K562 (cell line): ENCODE data around the gene MYO1F. TPM values are rescaled to one million over a fixed set of nuclear protein-coding genes. Genes with fewer than 3 reads are reported as not detected.
A peak's percentile ranks its signal among the peaks of the same experiment; 100 is the strongest.

Experiments
- ASH1L ChIP-seq: fragments of 450-650 bp; IDR thresholded peaks from 2 replicates; pipeline ENCODE4 v1.6.1; 2018; ENCODE audit warnings: borderline replicate concordance, mild to moderate bottlenecking, low read depth; ENCODE audit not compliant: partially characterized antibody
- CBFA2T3 ChIP-seq: fragments of 450-650 bp; IDR thresholded peaks from 2 replicates; pipeline ENCODE4 v1.6.1; 2017
- CHD1 ChIP-seq: fragments of 200-600 bp; sonication (generic); IDR thresholded peaks from one replicate; pipeline ENCODE4 v1.6.1; 2012; ENCODE audit warnings: mild to moderate bottlenecking, moderate library complexity, low read length, inconsistent platforms
- ELF1 ChIP-seq: fragments of 200-800 bp; sonication (Bioruptor generic); IDR thresholded peaks from 2 replicates; pipeline ENCODE4 v1.6.1; 2016; ENCODE audit warnings: missing genetic modification characterization, missing compliant biosample characterization
- HMBOX1 ChIP-seq: sonication (generic); IDR thresholded peaks from 2 replicates; pipeline ENCODE4 v1.6.1; 2016
- JUND ChIP-seq, 2 experiments: IDR thresholded peaks; 2 replicates in 1 of 2; 3 replicates in 1 of 2; pipeline ENCODE4 v1.6.1; 2011; ENCODE audit warnings: borderline replicate concordance in 2 of 2, low read depth in 2 of 2, low read length in 2 of 2, improper control_type of control experiment in 1 of 2, missing biosample characterization in 1 of 2, missing genetic modification characterization in 1 of 2, missing genetic modification reagents in 1 of 2
- KDM1A ChIP-seq, 2 experiments: fragments of 450-650 bp; IDR thresholded peaks; 2 replicates each; pipeline ENCODE4 v1.6.1; 2016; ENCODE audit warnings: mild to moderate bottlenecking in 2 of 2
- MEF2D ChIP-seq: conservative IDR thresholded peaks from 2 replicates; pipeline ENCODE4 v1.6.1; 2016; ENCODE audit warnings: low read depth, missing genetic modification characterization, missing compliant biosample characterization
- RUNX1 ChIP-seq: sonication (generic); IDR thresholded peaks from 2 replicates; pipeline ENCODE4 v1.6.1; 2016; ENCODE audit warnings: antibody characterized with exemption, low read depth
- SMAD4 ChIP-seq: fragments of 250-450 bp; sonication (Bioruptor Pico); conservative IDR thresholded peaks from 2 replicates; pipeline ENCODE4 v1.8.0; 2021; ENCODE audit warnings: inconsistent platforms, mild to moderate bottlenecking, moderate library complexity
- THRAP3 ChIP-seq: fragments of 450-650 bp; IDR thresholded peaks from 2 replicates; pipeline ENCODE4 v1.6.1; 2016; ENCODE audit warnings: mild to moderate bottlenecking, inconsistent platforms, borderline replicate concordance
- TOE1 ChIP-seq, 2 experiments: fragments of 450-650 bp in 1 of 2; sonication (generic) in 1 of 2; formaldehyde crosslinking in 1 of 2; IDR thresholded peaks; 2 replicates each; pipeline versions ENCODE4 v1.7.1 to v1.8.0; 2016 to 2022; ENCODE audit warnings: borderline replicate concordance in 2 of 2, mild to moderate bottlenecking in 2 of 2, antibody characterized with exemption in 1 of 2, inconsistent platforms in 1 of 2, low read depth in 1 of 2, missing genetic modification reagents in 1 of 2, moderate library complexity in 1 of 2
- ZNF263 ChIP-seq: sonication (generic); formaldehyde crosslinking; IDR thresholded peaks from 2 replicates; pipeline ENCODE4 v1.8.0; 2022; ENCODE audit warnings: mild to moderate bottlenecking, missing genetic modification reagents, borderline replicate concordance
- polyA plus RNA-seq, 8 experiments: library from polyadenylated mRNA; depleted of rRNA in 4 of 8; stranded (reverse) in 5 of 8; unstranded in 3 of 8; fragments of >200 nt; fragmentation: Nextera tagmentation in 2 of 8; fragmentation: Illumina TruSeq in 1 of 8; extraction: Ambion mirVana in 2 of 8; extraction: Trizol in 1 of 8; gene quantifications; 2 replicates each; pipeline versions ENCODE4 v1.2.1 to v1.2.3, GENCODE V29; 2011 to 2014; ENCODE audit warnings: inconsistent platforms in 1 of 8, missing spikeins in 1 of 8
- total RNA-seq, 7 experiments: library from RNA; depleted of rRNA in 6 of 7; stranded (reverse); fragments of >200 nt in 6 of 7; fragmentation: Illumina TruSeq in 2 of 7; extraction: Trizol in 2 of 7; gene quantifications; 2 replicates each; pipeline versions ENCODE4 v1.2.1 to v1.2.3, GENCODE V29; 2011 to 2021; ENCODE audit warnings: low replicate concordance in 1 of 7
- TF ChIP-seq, protein P1 (sequence below): fragments of 450-650 bp; IDR thresholded peaks from 2 replicates; pipeline ENCODE4 v1.7.1; 2018; ENCODE audit warnings: mild to moderate bottlenecking, low read depth; ENCODE audit not compliant: partially characterized antibody
- TF ChIP-seq, protein P2 (sequence below): sonication (generic); formaldehyde crosslinking; IDR thresholded peaks from 2 replicates; pipeline ENCODE4 v1.8.0; 2022; ENCODE audit warnings: mild to moderate bottlenecking, missing genetic modification reagents
- TF ChIP-seq, protein P3 (sequence below): fragments of 250-450 bp; sonication (Bioruptor Pico); IDR thresholded peaks from 2 replicates; pipeline ENCODE4 v1.5.0; 2021

Gene MYO1F
- total and polyA plus RNA-seq, 9 of the 15 experiments (the other 6 are each of a cell fraction or from before 2014, with no cell fraction given), result 0.78 to 9.4 (median 4.3) TPM

GRCh38 chr19:8569066-8569771 lies 8.0 kb downstream of the MYO1F start (continued):
- TF ChIP-seq, protein P1, sequence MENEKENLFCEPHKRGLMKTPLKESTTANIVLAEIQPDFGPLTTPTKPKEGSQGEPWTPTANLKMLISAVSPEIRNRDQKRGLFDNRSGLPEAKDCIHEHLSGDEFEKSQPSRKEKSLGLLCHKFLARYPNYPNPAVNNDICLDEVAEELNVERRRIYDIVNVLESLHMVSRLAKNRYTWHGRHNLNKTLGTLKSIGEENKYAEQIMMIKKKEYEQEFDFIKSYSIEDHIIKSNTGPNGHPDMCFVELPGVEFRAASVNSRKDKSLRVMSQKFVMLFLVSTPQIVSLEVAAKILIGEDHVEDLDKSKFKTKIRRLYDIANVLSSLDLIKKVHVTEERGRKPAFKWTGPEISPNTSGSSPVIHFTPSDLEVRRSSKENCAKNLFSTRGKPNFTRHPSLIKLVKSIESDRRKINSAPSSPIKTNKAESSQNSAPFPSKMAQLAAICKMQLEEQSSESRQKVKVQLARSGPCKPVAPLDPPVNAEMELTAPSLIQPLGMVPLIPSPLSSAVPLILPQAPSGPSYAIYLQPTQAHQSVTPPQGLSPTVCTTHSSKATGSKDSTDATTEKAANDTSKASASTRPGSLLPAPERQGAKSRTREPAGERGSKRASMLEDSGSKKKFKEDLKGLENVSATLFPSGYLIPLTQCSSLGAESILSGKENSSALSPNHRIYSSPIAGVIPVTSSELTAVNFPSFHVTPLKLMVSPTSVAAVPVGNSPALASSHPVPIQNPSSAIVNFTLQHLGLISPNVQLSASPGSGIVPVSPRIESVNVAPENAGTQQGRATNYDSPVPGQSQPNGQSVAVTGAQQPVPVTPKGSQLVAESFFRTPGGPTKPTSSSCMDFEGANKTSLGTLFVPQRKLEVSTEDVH, result peak; percentile 38
- 0 out of 2 replicates have a peak, but pooled peaks have one; percentile 13 for TF ChIP-seq TOE1 (IDR thresholded peaks at IDR 0.05; ENCODE audit: borderline replicate concordance)
- no peak for TF ChIP-seq TOE1 (CRISPR knock-in tag; IDR thresholded peaks at IDR 0.05; ENCODE audit: borderline replicate concordance, low read depth)
- no peak for TF ChIP-seq THRAP3
- peak; percentile 37; the same call in 1 of the 2 replicates for TF ChIP-seq ZNF263 (CRISPR knock-in tag)
- TF ChIP-seq JUND (IDR thresholded peaks at IDR 0.05; ENCODE audit: borderline replicate concordance, low read depth, low read length), result peak; percentile 95
- peak; percentile 86; the same call in 2 of the 3 replicates for TF ChIP-seq JUND (tag; IDR thresholded peaks at IDR 0.05; ENCODE audit: borderline replicate concordance, low read depth, low read length)
- TF ChIP-seq ELF1 (tag), result peak; percentile 36; the same call in 1 of the 2 replicates
- peak; percentile 37; the same call in 1 of the 2 replicates for TF ChIP-seq SMAD4
- TF ChIP-seq MEF2D (tag), result 0 out of 2 replicates have a peak, but pooled peaks have one; percentile 15
- peak; percentile 89 to 92 for TF ChIP-seq KDM1A (IDR thresholded peaks at IDR 0.05)
- TF ChIP-seq, protein P2, sequence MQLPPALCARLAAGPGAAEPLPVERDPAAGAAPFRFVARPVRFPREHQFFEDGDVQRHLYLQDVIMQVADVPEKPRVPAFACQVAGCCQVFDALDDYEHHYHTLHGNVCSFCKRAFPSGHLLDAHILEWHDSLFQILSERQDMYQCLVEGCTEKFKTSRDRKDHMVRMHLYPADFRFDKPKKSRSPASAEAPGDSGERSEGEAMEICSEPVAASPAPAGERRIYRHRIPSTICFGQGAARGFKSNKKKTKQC (CRISPR knock-in tag), result peak; percentile 22; the same call in 1 of the 2 replicates
- peak; percentile 95 for TF ChIP-seq RUNX1
- TF ChIP-seq CHD1, result no peak
- TF ChIP-seq, protein P3, sequence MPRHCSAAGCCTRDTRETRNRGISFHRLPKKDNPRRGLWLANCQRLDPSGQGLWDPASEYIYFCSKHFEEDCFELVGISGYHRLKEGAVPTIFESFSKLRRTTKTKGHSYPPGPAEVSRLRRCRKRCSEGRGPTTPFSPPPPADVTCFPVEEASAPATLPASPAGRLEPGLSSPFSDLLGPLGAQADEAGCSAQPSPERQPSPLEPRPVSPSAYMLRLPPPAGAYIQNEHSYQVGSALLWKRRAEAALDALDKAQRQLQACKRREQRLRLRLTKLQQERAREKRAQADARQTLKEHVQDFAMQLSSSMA, result no peak
- TF ChIP-seq ASH1L, result no peak
- TF ChIP-seq HMBOX1, result peak; percentile 82
- TF ChIP-seq CBFA2T3, result peak; percentile 62
